PC-3 (cell line): ENCODE measurements around the gene SESN1. TPM values are rescaled to one million over a fixed set of nuclear protein-coding genes. Genes with fewer than 3 reads are reported as not detected.

Source experiments
- ATAC-seq: fragments of 200-7000 bp; cut with Tn5 transposase; 2 replicates; pipeline ENCODE4 v1.9.1; 2020; ENCODE audit warnings: mild to moderate bottlenecking, moderate library complexity
- BruUV-seq: library from RNA; stranded (reverse); fragments of 400-500 nt; replicated peaks from 2 replicates; lab custom pipeline; 2021; lab: Mats Ljungman, UMichigan
- CTCF ChIA-PET: fragments of 300-600 bp; sonication (Branson Sonifier 250); formaldehyde crosslinking; loops from one replicate; lab custom pipeline; 2022; ENCODE audit warnings: antibody characterized with exemption; lab: Charles Lee
- POLR2A ChIA-PET: fragments of 300-600 bp; sonication (Branson Sonifier 250); formaldehyde crosslinking; loops from one replicate; lab custom pipeline; 2022; ENCODE audit warnings: antibody characterized with exemption; ENCODE audit not compliant: unreplicated experiment; lab: Charles Lee
- DNase-seq: peaks from one replicate; pipeline ENCODE4 v3.0.0-alpha.2; 2015
- H2AFZ ChIP-seq: fragments of 300-600 bp; sonication (generic); 2 replicates; pipeline ENCODE4 v1.6.0; 2016; ENCODE audit warnings: antibody characterized with exemption, low read length
- H3F3A ChIP-seq: fragments of 300-600 bp; sonication (generic); one replicate; pipeline ENCODE4 v1.6.0; 2017; ENCODE audit warnings: antibody characterized with exemption, low read length, control low read depth, mild to moderate bottlenecking; ENCODE audit not compliant: unreplicated experiment
- H3K27ac ChIP-seq: fragments of 300-600 bp; sonication (generic); 2 replicates; pipeline ENCODE4 v1.5.1; 2016; ENCODE audit warnings: mild to moderate bottlenecking, low read length
- H3K27me3 ChIP-seq: fragments of 300-600 bp; sonication (generic); 2 replicates; pipeline ENCODE4 v1.6.1; 2016; ENCODE audit warnings: low read length, mixed read lengths
- H3K36me3 ChIP-seq: fragments of 300-600 bp; sonication (generic); 2 replicates; pipeline ENCODE4 v1.6.1; 2016; ENCODE audit warnings: low read depth, mixed run types, low read length, mixed read lengths
- H3K4me1 ChIP-seq: fragments of 300-600 bp; sonication (generic); 2 replicates; pipeline ENCODE4 v1.5.1; 2016; ENCODE audit warnings: low read length; ENCODE audit not compliant: insufficient read depth
- H3K4me2 ChIP-seq: fragments of 300-600 bp; sonication (generic); 2 replicates; pipeline ENCODE4 v1.6.0; 2016; ENCODE audit warnings: low read length
- H3K4me3 ChIP-seq: fragments of 300-600 bp; sonication (generic); 2 replicates; pipeline ENCODE4 v1.5.1; 2016; ENCODE audit warnings: mild to moderate bottlenecking, low read length, mixed read lengths
- H3K79me2 ChIP-seq: fragments of 300-600 bp; sonication (generic); 2 replicates; pipeline ENCODE4 v1.6.1; 2017; ENCODE audit warnings: low read length, mixed read lengths
- H3K9ac ChIP-seq: fragments of 300-600 bp; sonication (generic); 2 replicates; pipeline ENCODE4 v1.6.0; 2016; ENCODE audit warnings: mild to moderate bottlenecking, low read length
- H3K9me2 ChIP-seq: fragments of 300-600 bp; sonication (generic); replicated peaks from 2 replicates; pipeline ENCODE4 v1.6.1; 2016; ENCODE audit warnings: mixed run types, low read length, mixed read lengths
- H3K9me3 ChIP-seq: fragments of 300-600 bp; sonication (generic); 2 replicates; pipeline ENCODE4 v1.6.1; 2016; ENCODE audit warnings: low read length, mixed read lengths
- H4K20me1 ChIP-seq: fragments of 300-600 bp; sonication (generic); 2 replicates; pipeline ENCODE4 v1.6.1; 2016; ENCODE audit warnings: low read length, mixed read lengths
- EZH2 ChIP-seq: fragments of 300-600 bp; sonication (generic); IDR thresholded peaks from one replicate; pipeline ENCODE4 v1.6.1; 2017; ENCODE audit warnings: antibody characterized with exemption, mild to moderate bottlenecking, low read length; ENCODE audit not compliant: unreplicated experiment
- EZH2phosphoT487 ChIP-seq: fragments of 300-600 bp; sonication (generic); IDR thresholded peaks from 2 replicates; pipeline ENCODE4 v1.6.1; 2018; ENCODE audit warnings: mild to moderate bottlenecking, antibody characterized with exemption, low read length, borderline replicate concordance
- intact Hi-C: fragments of 100-400 bp; cut with micrococcal nuclease; formaldehyde crosslinking; loops from 2 replicates; pipeline ENCODE4 v1.9.0; 2023
- total RNA-seq: library from RNA; depleted of rRNA; stranded (reverse); fragments of >200 nt; gene quantifications from 2 replicates; pipeline ENCODE4 v1.2.3, GENCODE V29; 2014
- TF ChIP-seq, protein P1 (sequence below): fragments of 300-600 bp; sonication (generic); conservative IDR thresholded peaks from 2 replicates; pipeline ENCODE4 v1.5.1; 2017; ENCODE audit warnings: antibody characterized with exemption, low read depth, mild to moderate bottlenecking, low read length

Gene SESN1
- total RNA-seq, 1 experiment from 2014 or later: 3.4 TPM

DNA sequence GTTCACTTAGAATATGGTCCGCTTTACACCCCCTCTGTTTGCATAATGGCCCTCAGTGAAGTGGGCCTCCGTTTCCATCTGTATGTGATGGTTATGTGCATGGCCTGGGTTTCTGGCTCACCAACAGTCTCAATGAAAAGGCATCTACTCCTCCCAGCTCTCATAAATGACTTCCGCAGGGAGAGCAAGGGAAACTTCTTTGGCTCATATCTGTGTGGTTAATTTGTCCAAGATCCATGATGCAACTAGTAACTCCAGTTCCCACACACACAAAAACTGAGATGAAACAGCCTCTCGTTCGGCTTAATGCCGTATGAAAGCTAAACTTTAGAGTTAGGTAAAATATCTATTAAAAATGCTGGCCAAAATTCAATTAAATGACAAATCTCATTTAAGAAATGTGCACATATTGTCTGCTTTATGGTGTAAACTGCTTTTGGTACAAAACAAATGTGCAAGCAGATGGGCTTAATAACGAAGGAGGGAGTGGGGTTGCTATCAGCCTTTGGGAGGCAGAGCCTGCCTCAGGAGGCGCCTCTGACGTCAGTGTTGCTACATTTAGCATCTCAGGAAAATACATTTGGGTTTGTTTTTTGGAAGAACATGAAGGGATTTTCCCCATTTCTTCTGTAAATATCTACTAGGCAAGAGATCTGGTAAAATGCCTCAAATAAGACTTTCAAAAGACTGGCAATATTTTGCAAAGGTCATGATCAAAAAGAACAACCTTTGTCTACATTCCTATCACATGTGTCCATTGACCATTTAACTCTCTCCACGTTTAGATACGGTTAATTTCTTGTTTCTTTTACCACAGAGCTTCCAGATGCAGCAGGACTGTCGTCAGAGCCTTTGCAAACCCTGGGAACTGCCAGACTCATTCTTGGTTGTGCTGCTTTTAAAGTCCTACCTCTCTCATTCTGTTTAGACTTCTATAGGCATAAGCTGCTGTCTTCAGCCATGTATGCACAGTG lies 149.7 kb downstream of the SESN1 start:
- intact Hi-C loops: no loop called here
- ATAC-seq: no peak
- ChIA-PET POLR2A (no interaction called here), CTCF (no interaction called here)
- Histone ChIP-seq H3K4me1 (peaks cover 12% of the 10 kb centered on the region), H3K4me2 (no peak overlapping the region), H3K79me2 (no peaks in the 10 kb centered on the region), H3K27me3 (no peaks in the 10 kb centered on the region), H3F3A (no peaks in the 10 kb centered on the region), H3K4me3 (no peak overlapping the region), H2AFZ (no peak overlapping the region), H3K9me2 (no peaks in the 10 kb centered on the region), H3K9me3 (no peaks in the 10 kb centered on the region), H3K9ac (no peak overlapping the region), H4K20me1 (no peaks in the 10 kb centered on the region), H3K36me3 (no peaks in the 10 kb centered on the region), H3K27ac (no peak overlapping the region)
- DNase-seq: no peak
- no TSS peak for BruUV-seq
- no peak for TF ChIP-seq EZH2phosphoT487
- no peak for TF ChIP-seq EZH2
- TF ChIP-seq, protein P1, sequence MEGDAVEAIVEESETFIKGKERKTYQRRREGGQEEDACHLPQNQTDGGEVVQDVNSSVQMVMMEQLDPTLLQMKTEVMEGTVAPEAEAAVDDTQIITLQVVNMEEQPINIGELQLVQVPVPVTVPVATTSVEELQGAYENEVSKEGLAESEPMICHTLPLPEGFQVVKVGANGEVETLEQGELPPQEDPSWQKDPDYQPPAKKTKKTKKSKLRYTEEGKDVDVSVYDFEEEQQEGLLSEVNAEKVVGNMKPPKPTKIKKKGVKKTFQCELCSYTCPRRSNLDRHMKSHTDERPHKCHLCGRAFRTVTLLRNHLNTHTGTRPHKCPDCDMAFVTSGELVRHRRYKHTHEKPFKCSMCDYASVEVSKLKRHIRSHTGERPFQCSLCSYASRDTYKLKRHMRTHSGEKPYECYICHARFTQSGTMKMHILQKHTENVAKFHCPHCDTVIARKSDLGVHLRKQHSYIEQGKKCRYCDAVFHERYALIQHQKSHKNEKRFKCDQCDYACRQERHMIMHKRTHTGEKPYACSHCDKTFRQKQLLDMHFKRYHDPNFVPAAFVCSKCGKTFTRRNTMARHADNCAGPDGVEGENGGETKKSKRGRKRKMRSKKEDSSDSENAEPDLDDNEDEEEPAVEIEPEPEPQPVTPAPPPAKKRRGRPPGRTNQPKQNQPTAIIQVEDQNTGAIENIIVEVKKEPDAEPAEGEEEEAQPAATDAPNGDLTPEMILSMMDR: no peak

- POLR2A ChIA-PET: no interaction called here
- CTCF ChIA-PET: no interaction called here
- Histone ChIP-seq H3K4me2 (no peak overlapping the region), H4K20me1 (no peaks in the 10 kb centered on the region), H3K36me3 (no peaks in the 10 kb centered on the region), H3K27me3 (no peaks in the 10 kb centered on the region), H3K4me1 (peaks cover 12% of the 10 kb centered on the region), H3K27ac (no peak overlapping the region), H2AFZ (no peak overlapping the region), H3K9ac (no peak overlapping the region), H3K9me3 (no peaks in the 10 kb centered on the region), H3K9me2 (no peaks in the 10 kb centered on the region), H3F3A (no peaks in the 10 kb centered on the region), H3K79me2 (no peaks in the 10 kb centered on the region), H3K4me3 (no peak overlapping the region)
- ATAC-seq (no peak), DNase-seq (no peak)
- intact Hi-C loops: no loop called here
- TF ChIP-seq EZH2phosphoT487 (no peak), EZH2 (no peak)
- TF ChIP-seq, protein P1: no peak
- BruUV-seq: no TSS peak
Observed at GRCh38 chr6:108944071-108944470, 150.6 kb downstream of the SESN1 start.
